ENCODE results near the gene HMG20A.

- TF ChIP-seq CTCF (IDR thresholded peaks at IDR 0.05 in 8 of 11, conservative IDR thresholded peaks at IDR 0.05 in 3 of 11) (no peak), POLR2A (IDR thresholded peaks at IDR 0.05) (no peak), POLR2AphosphoS5 (IDR thresholded peaks at IDR 0.05) (no peak)
Observed at GRCh38 chr15:77421370-77421700, 647 bp downstream of the HMG20A start.
